Measurements from ENCODE around the gene ITM2B.

The ITM2B gene

DNA sequence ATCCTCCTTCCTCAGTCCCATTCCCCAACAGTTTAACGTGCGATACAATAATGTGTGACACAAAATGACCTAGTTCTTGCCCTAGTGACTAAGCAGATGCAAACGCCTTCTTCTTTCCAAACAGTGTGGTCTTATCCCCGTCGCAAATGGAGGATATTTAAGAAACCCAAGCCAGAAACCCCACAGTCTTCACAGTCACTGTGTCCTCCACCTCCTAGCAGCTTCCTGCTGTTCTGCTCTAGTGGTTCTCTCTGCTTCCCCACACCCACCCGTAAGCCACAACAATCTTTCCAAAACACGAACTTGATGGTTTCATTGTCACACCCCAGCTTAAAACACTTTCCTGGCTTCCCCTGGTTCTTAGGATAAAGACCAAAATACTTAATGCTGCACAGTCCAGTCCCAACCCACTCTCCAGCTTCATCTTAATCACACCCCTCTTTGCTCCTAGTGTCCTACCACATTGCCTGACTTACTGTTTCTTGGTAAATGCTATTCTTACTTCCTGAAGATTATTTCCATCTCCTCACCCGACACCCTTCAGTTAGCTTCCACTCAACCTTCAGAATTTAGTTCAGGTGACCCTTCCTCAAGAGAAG lies 32.3 kb downstream of the ITM2B start (continued):
- TF ChIP-seq, protein P1, sequence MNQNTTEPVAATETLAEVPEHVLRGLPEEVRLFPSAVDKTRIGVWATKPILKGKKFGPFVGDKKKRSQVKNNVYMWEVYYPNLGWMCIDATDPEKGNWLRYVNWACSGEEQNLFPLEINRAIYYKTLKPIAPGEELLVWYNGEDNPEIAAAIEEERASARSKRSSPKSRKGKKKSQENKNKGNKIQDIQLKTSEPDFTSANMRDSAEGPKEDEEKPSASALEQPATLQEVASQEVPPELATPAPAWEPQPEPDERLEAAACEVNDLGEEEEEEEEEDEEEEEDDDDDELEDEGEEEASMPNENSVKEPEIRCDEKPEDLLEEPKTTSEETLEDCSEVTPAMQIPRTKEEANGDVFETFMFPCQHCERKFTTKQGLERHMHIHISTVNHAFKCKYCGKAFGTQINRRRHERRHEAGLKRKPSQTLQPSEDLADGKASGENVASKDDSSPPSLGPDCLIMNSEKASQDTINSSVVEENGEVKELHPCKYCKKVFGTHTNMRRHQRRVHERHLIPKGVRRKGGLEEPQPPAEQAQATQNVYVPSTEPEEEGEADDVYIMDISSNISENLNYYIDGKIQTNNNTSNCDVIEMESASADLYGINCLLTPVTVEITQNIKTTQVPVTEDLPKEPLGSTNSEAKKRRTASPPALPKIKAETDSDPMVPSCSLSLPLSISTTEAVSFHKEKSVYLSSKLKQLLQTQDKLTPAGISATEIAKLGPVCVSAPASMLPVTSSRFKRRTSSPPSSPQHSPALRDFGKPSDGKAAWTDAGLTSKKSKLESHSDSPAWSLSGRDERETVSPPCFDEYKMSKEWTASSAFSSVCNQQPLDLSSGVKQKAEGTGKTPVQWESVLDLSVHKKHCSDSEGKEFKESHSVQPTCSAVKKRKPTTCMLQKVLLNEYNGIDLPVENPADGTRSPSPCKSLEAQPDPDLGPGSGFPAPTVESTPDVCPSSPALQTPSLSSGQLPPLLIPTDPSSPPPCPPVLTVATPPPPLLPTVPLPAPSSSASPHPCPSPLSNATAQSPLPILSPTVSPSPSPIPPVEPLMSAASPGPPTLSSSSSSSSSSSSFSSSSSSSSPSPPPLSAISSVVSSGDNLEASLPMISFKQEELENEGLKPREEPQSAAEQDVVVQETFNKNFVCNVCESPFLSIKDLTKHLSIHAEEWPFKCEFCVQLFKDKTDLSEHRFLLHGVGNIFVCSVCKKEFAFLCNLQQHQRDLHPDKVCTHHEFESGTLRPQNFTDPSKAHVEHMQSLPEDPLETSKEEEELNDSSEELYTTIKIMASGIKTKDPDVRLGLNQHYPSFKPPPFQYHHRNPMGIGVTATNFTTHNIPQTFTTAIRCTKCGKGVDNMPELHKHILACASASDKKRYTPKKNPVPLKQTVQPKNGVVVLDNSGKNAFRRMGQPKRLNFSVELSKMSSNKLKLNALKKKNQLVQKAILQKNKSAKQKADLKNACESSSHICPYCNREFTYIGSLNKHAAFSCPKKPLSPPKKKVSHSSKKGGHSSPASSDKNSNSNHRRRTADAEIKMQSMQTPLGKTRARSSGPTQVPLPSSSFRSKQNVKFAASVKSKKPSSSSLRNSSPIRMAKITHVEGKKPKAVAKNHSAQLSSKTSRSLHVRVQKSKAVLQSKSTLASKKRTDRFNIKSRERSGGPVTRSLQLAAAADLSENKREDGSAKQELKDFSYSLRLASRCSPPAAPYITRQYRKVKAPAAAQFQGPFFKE (tag by site-specific recombination; IDR thresholded peaks at IDR 0.05; ENCODE audit: borderline replicate concordance) = no peak
- no peak for TF ChIP-seq WT1 (tag by site-specific recombination; IDR thresholded peaks at IDR 0.05)
- TF ChIP-seq ZNF660 (tag by site-specific recombination; IDR thresholded peaks at IDR 0.05) = no peak
- no peak for TF ChIP-seq ZNF585B (tag by site-specific recombination; IDR thresholded peaks at IDR 0.05)
- no peak for TF ChIP-seq ZNF621 (tag by site-specific recombination; IDR thresholded peaks at IDR 0.05)
- TF ChIP-seq RBAK (tag by site-specific recombination; IDR thresholded peaks at IDR 0.05) = no peak

DNA sequence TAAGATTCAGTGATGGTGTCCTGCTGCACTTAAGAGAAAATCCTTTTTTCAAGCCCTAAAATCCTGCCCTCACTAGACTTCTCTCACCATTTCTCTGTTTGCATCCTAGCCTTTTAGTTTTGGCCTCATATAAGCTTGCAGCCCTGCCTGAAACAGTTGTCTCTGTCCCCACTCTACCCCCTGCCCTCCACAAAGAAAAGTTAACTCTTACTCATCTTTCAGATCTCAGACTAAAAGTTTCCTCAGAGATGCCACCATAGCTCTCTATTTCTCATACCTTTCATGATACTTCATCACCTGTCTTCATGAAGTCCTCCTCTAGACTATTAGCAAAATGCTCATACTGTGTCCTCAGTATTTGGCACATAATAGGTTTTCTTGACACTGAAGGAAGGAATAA lies 33.1 kb downstream of the ITM2B start:
- ChIA-PET CTCF (interaction anchor here (0.7 to 1.2 kb wide), 2 partner anchors 140 to 320 kb away, joined by 3 read pairs; no protein-coding TSS in a partner anchor), POLR2A (no interaction called here)
- Histone ChIP-seq H3K9me3 (ENCODE audit: control insufficient read depth, insufficient read depth, low read depth, low read length) (no peaks in the 10 kb centered on the region), H3K36me3 (ENCODE audit: control insufficient read depth in 2 of 2, insufficient read depth in 1 of 2, low read length in 2 of 2) (peaks cover 18 to 35% of the 10 kb centered on the region in 2 experiments), H3K27ac (ENCODE audit: extremely low read depth, low read depth, low read length) (no peak overlapping the region), H3K4me1 (ENCODE audit: control insufficient read depth, insufficient read depth, low read length) (peaks cover 6% of the 10 kb centered on the region; the same call in 1 of the 2 replicates), H3K4me3 (ENCODE audit: low read depth, low read length) (no peak overlapping the region)
- no peak for TF ChIP-seq ZNF510 (tag by site-specific recombination; IDR thresholded peaks at IDR 0.05; ENCODE audit: insufficient replicate concordance)
- TF ChIP-seq ZSCAN23 (tag by site-specific recombination; IDR thresholded peaks at IDR 0.05) = no peak
- TF ChIP-seq, protein P2, sequence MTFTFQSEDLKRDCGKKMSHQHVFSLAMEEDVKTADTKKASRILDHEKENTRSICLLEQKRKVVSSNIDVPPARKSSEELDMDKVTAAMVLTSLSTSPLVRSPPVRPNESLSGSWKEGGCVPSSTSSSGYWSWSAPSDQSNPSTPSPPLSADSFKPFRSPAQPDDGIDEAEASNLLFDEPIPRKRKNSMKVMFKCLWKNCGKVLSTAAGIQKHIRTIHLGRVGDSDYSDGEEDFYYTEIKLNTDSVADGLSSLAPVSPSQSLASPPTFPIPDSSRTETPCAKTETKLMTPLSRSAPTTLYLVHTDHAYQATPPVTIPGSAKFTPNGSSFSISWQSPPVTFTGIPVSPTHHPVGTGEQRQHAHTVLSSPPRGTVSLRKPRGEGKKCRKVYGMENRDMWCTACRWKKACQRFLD (tag by site-specific recombination; IDR thresholded peaks at IDR 0.05) = no peak
- no peak for TF ChIP-seq ZNF37A (tag by site-specific recombination; IDR thresholded peaks at IDR 0.05)
- no peak for TF ChIP-seq ZSCAN16 (tag by site-specific recombination; IDR thresholded peaks at IDR 0.05)
- no peak for TF ChIP-seq ZNF571 (tag by site-specific recombination; IDR thresholded peaks at IDR 0.05)
- TF ChIP-seq, protein P3, sequence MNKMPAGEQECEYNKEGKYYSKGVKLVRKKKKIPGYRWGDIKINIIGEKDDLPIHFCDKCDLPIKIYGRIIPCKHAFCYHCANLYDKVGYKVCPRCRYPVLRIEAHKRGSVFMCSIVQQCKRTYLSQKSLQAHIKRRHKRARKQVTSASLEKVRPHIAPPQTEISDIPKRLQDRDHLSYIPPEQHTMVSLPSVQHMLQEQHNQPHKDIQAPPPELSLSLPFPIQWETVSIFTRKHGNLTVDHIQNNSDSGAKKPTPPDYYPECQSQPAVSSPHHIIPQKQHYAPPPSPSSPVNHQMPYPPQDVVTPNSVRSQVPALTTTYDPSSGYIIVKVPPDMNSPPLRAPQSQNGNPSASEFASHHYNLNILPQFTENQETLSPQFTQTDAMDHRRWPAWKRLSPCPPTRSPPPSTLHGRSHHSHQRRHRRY (tag by site-specific recombination; IDR thresholded peaks at IDR 0.05) = no peak
- no peak for TF ChIP-seq ZNF394 (tag by site-specific recombination; IDR thresholded peaks at IDR 0.05; ENCODE audit: borderline replicate concordance)
- TF ChIP-seq, protein P4, sequence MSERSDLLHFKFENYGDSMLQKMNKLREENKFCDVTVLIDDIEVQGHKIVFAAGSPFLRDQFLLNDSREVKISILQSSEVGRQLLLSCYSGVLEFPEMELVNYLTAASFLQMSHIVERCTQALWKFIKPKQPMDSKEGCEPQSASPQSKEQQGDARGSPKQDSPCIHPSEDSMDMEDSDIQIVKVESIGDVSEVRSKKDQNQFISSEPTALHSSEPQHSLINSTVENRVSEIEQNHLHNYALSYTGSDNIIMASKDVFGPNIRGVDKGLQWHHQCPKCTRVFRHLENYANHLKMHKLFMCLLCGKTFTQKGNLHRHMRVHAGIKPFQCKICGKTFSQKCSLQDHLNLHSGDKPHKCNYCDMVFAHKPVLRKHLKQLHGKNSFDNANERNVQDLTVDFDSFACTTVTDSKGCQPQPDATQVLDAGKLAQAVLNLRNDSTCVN (tag by site-specific recombination; optimal IDR thresholded peaks at IDR 0.05) = no peak
- no peak for TF ChIP-seq ZNF561 (tag by site-specific recombination; IDR thresholded peaks at IDR 0.05; ENCODE audit: borderline replicate concordance)
- TF ChIP-seq FEZF1 (tag by site-specific recombination; IDR thresholded peaks at IDR 0.05) = no peak
- no peak for TF ChIP-seq ZNF830 (tag by site-specific recombination; IDR thresholded peaks at IDR 0.05; ENCODE audit: low read depth)
- TF ChIP-seq ZSCAN30 (tag by site-specific recombination; IDR thresholded peaks at IDR 0.05) = no peak
- no peak for TF ChIP-seq OVOL3 (tag by site-specific recombination; IDR thresholded peaks at IDR 0.05)
- no peak for TF ChIP-seq ZNF664 (tag by site-specific recombination; IDR thresholded peaks at IDR 0.05)
- TF ChIP-seq ZNF239 (tag by site-specific recombination; IDR thresholded peaks at IDR 0.05) = no peak
- no peak for TF ChIP-seq WT1 (tag by site-specific recombination; IDR thresholded peaks at IDR 0.05)
- TF ChIP-seq BCL11B (tag by site-specific recombination; IDR thresholded peaks at IDR 0.05; ENCODE audit: low read depth) = no peak

Measured in HEK293 (cell line).